GM08714 (cell line): ENCODE data around the gene LTBR.

ENCODE experiments used
- H3K4me3 ChIP-seq: fragments of 200-500 bp; sonication (Bioruptor generic); 2 replicates; pipeline ENCODE4 v1.5.1; 2014; ENCODE audit warnings: mild to moderate bottlenecking, low read length, inconsistent platforms
- ZNF274 ChIP-seq: IDR thresholded peaks from 2 replicates; pipeline ENCODE4 v1.6.1; 2012; ENCODE audit warnings: mild to moderate bottlenecking, low read depth, low read length

Gene LTBR

DNA sequence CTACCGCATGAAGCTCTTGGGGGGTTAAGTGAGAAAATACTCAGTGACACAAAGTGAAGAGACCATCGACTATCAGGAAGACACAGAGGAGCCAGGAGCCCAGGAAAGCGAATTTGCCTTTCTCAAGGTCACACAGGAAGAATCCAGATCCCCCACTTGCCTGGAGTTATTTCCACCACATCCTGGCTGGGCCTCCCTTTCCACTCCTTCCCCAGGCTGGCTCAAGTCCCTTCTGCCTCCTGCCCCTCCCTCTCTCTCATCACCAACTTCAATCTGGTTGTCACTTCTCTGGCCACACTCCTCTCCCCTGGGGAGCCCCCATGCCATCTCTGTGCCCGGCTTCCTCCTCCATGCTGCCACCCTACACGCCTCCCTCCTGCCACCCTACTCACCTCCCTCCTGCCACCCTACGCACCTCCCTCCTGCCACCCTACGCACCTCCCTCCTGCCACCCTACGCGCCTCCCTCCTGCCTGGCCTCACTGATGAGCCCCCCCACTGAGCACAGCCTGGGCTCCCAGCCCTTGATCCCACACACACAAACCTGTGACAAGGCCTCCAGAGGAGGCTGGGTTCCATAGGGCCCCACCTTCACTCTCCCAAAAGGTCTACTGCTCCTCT is 14.9 kb upstream of the LTBR start:
- H3K4me3 ChIP-seq: no peak overlapping the region
- no peak for TF ChIP-seq ZNF274

DNA sequence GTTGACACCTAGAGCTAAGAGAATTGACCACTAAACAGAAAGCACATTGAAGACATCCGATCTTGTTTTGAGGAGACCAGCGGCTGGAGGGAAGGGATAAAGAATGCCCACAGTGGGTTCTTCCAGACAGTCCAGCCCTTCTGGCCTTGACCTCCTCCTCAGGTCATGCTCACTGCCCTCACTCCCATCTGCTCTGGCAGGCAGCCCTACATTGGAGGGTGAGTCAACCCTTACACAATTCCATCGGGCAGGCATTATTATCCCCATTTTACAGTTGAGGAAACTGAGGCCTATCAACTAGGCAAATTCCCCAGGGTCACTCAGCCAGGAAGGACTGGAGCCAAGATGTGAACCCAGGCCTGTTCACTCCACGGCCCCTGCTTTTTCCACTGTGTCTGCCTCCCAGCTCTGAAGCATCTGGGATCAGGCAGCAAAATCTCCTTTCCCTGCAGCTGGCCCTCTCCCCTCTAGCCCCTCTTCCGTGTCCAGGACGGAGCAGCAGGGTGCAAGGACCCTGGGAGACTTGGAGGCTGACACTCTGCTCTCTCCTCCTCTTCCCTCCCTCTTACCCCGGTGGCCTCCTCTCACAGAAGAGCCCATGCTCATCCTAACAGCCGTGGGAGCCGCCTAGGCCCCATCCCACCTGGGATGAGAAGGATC is 13.9 kb upstream of the LTBR start:
- H3K4me3 ChIP-seq: no peak overlapping the region
- TF ChIP-seq ZNF274: no peak

GRCh38 chr12:6370576-6370935 is 13.4 kb upstream of the LTBR start:
- no peak for TF ChIP-seq ZNF274
- no peak overlapping the region for H3K4me3 ChIP-seq

GRCh38 chr12:6370994-6371754 is 12.8 kb upstream of the LTBR start:
- H3K4me3 ChIP-seq: no peak overlapping the region
- TF ChIP-seq ZNF274: no peak

DNA sequence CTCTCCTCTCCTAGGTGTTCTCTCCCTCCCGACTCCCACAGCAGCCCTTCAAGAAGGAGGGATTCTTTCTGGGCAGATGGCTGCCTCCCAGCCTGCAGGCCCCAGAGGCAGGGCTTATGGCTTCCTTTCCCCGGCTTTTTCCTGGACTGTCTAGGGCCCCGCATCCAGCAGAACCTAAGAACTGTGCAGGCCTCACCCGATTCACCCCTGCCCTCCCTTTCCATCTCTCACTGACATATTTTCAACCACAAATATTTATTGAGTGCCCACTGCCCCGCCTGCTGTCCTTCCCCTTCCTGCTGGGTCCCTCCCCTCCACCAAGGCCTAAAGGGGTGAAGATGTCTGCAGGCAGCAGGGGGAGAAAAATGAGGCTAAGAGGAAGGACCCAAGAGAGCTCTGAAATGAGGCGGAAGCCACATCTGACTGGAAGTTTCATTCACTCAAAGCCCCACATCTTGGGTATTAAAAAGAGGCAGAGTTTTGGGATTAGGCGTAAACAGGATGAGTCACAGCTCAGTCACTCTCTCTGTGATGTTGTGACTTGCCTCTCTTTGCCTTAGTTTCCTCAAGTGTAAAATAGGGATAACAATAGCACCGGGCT is 11.5 kb upstream of the LTBR start:
- no peak overlapping the region for H3K4me3 ChIP-seq
- TF ChIP-seq ZNF274: no peak

DNA sequence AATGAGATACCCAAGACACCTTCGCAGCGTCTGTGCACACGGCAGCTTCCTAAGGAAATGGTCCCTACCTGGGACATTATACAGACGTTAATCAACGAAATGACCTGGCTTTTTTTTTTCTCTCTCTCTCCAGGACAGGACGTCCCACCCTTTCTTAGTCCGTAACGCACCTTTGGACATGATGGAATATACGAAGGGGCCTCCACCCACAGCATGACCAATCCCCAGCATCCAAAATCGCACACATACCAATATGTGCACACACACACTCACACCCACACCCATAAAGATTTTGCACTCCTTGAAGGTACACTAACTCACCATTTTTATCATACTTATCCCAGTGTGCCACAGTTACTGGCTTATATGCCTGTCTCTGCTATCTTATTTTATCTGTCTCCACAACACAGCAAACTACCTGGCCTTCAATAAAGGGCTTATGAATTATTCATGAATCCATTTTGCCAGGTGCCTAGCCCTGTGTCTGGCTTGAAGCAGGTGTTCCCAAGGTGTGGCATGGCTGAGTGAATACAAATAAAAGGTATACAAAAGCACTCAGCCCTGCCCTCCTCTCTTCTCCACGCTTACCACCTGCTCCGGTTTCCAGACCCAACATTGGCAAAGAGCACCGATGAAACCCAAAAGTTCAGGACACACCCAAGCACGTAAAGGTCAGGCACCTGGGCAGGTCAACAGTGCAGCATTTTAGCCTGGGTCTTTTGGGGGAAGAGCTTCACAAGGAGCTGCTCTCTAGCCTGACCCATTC is 10.8 kb upstream of the LTBR start:
- H3K4me3 ChIP-seq: no peak overlapping the region
- TF ChIP-seq ZNF274: no peak

DNA sequence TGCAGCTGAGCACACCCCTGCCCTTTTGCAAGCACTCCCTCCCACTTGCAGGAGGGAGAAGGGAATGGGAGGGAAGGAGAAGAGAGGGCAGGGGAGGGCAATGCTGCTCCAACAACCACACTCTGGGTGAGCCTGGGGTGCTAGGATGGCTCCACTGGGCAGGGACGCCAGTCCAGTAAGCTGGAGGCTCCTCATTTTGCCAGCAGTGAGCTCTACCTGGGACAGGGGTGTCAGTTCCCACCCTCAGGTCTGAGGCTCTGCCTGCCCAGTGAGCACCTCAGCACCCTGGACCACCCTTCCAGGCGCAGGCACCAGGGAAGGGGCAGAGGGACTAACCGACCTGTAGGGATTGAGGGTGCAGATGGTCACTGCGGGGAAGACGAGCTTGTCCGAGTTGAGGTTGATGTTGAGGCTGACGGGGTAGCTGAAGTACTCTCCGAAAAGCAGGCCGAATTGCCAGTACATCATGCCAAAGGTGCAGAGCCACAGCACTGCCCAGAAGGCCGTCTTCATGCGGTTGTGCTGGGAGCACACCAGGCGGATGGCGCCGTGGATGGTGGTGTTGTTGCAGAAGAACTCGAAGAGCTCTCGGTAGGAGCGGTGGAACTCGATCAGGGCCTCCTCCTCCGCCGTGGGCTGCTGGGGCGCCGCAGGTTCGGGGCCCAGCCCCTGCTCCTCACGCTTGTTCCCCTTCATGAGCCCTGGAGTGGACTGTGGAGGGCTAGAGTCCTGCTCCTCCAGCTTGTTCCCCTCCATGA is 9.8 kb upstream of the LTBR start:
- TF ChIP-seq ZNF274: no peak
- no peak overlapping the region for H3K4me3 ChIP-seq

GRCh38 chr12:6374786-6375160 is 9.2 kb upstream of the LTBR start:
- H3K4me3 ChIP-seq: no peak overlapping the region
- TF ChIP-seq ZNF274: no peak

DNA sequence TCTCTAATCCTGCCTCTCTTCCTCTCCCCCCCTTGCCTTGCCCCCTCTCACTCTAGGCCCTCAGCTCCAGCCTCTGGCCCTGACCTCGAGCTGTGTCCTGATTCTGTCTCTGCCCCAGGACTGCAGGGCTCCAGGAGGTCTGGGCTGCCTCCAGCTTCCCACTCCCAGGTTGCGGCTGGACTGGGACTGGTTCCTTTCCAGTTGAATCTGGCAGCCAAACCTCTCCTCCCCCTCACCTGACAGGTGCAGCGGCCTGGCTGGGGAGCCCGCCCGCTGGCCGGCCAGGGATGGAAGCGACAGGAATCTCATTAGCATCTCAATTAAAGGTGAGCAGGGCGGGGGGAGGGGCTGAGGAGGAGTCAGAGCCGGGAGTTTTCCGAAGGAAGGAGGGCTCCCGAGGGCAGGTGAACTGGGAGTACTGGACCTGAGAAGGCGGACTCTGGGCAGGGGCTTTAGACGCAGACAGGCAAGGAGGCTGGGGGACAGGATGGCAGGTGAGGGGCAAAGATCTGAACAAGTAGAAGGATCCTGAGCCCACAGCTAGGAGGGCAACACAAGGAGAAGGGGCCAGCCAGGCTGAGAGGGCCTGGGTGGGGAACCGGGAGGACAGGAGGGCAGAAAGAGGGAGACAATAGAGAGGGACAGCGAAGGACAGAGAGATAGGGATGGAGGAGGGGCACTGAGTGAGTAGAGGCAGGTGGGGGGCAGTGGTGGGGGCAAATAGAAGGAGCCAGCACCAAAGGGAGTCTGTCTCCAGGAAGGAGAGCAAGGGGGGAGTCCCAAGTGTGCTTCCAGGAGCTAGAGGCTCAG is 8.5 kb upstream of the LTBR start, which contains the start of gene SCNN1A:
SCNN1A (minus strand) TSS at position 295 of the 810 bp plus-strand sequence. CDS start 780 bp downstream, outside the sequence.
- TF ChIP-seq ZNF274: no peak
- no peak within 1 kb of the TSS for H3K4me3 ChIP-seq

DNA sequence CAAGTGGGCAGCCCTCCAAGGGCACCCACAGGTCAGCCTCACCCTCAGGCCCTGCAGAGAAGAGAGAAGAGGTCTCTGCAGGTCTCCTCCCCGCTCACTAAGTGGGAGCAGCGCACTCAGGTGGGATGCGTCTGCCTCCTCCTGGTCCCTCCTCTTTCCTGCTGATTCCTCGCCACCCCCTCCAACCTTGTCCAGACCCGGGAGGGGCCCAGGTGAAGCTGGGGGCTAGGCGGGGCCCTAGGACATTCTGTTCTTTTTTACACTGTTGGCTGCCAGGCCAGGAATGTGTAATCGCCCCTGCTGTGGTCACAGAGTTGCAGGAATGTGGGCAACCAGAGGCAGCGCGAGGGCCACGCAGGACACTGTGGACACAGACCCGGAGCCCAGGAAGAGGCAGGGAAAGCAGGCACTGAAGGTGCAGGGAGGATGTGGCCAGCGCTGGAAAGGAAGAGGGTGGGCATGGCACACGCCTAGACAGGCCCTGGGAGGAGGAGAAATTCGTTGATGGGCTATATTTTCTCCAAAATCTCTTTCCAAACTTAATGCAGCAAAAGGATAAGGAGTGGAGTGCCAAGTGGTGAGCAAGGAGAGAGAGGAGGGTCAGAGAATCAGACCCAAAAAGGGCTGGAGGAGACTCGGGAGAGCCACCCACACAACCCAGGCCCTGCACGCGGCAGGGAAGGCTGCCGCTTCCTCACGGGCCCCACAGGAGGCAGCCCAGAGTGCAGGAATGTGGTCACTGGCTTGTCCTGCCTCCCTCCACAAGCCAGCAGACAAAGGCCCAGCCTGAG is 7.7 kb upstream of the LTBR start:
- no peak for TF ChIP-seq ZNF274
- no peak overlapping the region for H3K4me3 ChIP-seq

GRCh38 chr12:6376870-6377666 is 6.9 kb upstream of the LTBR start:
- H3K4me3 ChIP-seq: no peak overlapping the region
- TF ChIP-seq ZNF274: no peak

DNA sequence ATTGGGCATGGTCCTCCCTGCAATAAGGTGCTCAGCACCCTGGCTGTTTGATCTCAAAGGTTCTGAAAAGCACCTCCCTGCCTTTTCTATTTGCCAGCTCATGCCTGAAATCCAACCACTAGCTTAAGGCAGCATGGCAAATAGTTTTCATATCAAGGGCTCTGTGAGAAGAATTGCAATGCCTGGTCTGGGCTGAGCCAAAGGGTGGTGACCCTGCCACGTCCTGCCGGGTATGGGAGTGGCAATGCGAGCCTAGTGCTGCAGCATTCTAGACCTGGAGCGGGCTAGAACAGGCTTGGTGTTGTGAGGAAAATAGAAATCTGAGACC is 6.3 kb upstream of the LTBR start:
- no peak overlapping the region for H3K4me3 ChIP-seq
- no peak for TF ChIP-seq ZNF274
